ENCODE results near the gene PRDM15.

DNA sequence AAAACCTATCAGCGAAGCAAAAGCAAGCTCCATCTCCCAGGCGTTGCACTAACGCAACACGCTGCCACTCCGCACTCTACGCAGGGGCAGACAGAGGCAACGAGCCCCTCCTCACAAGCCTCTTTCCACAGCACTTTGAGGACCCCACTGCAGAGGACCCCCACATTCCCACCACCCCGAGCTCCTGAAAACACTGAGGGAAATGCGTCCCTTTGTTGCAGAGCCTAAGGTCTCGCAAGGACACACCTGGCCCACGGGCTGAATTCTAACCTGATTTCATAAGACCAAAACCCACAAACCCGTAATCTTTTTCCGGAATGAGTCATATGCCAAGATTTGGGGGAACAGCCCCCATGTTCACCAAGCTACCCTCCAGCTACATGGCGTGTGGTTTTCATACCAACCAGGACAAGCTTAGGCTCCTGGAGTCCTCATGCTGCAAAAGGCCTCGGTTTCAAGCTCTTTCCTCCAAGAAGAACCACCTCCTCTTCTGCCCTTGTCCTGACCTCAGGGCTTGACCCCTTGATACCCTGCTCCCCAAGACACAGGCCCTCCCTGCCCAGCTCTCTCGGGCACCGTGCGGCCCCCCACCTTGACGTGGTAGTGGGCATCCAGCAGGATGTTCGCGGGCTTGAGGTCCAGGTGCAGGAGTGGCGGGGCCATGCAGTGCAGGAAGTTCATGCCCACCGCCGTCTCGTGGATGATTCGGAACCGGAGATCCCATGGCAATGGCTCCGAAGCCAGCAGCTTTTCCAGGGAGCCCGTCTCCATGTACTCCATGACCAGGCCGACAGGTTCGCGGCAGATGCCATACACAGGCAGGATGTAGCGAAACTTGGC lies 123.0 kb downstream of the PRDM15 start:
- TF ChIP-seq, protein P1, sequence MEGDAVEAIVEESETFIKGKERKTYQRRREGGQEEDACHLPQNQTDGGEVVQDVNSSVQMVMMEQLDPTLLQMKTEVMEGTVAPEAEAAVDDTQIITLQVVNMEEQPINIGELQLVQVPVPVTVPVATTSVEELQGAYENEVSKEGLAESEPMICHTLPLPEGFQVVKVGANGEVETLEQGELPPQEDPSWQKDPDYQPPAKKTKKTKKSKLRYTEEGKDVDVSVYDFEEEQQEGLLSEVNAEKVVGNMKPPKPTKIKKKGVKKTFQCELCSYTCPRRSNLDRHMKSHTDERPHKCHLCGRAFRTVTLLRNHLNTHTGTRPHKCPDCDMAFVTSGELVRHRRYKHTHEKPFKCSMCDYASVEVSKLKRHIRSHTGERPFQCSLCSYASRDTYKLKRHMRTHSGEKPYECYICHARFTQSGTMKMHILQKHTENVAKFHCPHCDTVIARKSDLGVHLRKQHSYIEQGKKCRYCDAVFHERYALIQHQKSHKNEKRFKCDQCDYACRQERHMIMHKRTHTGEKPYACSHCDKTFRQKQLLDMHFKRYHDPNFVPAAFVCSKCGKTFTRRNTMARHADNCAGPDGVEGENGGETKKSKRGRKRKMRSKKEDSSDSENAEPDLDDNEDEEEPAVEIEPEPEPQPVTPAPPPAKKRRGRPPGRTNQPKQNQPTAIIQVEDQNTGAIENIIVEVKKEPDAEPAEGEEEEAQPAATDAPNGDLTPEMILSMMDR (conservative IDR thresholded peaks at IDR 0.05; ENCODE audit: low read length) = no peak
- TF ChIP-seq EZH2phosphoT487 (IDR thresholded peaks at IDR 0.05; ENCODE audit: borderline replicate concordance) = no peak
